ENCODE measurements around the gene DISP1.

The DISP1 gene, protein sequence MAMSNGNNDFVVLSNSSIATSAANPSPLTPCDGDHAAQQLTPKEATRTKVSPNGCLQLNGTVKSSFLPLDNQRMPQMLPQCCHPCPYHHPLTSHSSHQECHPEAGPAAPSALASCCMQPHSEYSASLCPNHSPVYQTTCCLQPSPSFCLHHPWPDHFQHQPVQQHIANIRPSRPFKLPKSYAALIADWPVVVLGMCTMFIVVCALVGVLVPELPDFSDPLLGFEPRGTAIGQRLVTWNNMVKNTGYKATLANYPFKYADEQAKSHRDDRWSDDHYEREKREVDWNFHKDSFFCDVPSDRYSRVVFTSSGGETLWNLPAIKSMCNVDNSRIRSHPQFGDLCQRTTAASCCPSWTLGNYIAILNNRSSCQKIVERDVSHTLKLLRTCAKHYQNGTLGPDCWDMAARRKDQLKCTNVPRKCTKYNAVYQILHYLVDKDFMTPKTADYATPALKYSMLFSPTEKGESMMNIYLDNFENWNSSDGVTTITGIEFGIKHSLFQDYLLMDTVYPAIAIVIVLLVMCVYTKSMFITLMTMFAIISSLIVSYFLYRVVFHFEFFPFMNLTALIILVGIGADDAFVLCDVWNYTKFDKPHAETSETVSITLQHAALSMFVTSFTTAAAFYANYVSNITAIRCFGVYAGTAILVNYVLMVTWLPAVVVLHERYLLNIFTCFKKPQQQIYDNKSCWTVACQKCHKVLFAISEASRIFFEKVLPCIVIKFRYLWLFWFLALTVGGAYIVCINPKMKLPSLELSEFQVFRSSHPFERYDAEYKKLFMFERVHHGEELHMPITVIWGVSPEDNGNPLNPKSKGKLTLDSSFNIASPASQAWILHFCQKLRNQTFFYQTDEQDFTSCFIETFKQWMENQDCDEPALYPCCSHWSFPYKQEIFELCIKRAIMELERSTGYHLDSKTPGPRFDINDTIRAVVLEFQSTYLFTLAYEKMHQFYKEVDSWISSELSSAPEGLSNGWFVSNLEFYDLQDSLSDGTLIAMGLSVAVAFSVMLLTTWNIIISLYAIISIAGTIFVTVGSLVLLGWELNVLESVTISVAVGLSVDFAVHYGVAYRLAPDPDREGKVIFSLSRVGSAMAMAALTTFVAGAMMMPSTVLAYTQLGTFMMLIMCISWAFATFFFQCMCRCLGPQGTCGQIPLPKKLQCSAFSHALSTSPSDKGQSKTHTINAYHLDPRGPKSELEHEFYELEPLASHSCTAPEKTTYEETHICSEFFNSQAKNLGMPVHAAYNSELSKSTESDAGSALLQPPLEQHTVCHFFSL (N-terminal part only)

DNA sequence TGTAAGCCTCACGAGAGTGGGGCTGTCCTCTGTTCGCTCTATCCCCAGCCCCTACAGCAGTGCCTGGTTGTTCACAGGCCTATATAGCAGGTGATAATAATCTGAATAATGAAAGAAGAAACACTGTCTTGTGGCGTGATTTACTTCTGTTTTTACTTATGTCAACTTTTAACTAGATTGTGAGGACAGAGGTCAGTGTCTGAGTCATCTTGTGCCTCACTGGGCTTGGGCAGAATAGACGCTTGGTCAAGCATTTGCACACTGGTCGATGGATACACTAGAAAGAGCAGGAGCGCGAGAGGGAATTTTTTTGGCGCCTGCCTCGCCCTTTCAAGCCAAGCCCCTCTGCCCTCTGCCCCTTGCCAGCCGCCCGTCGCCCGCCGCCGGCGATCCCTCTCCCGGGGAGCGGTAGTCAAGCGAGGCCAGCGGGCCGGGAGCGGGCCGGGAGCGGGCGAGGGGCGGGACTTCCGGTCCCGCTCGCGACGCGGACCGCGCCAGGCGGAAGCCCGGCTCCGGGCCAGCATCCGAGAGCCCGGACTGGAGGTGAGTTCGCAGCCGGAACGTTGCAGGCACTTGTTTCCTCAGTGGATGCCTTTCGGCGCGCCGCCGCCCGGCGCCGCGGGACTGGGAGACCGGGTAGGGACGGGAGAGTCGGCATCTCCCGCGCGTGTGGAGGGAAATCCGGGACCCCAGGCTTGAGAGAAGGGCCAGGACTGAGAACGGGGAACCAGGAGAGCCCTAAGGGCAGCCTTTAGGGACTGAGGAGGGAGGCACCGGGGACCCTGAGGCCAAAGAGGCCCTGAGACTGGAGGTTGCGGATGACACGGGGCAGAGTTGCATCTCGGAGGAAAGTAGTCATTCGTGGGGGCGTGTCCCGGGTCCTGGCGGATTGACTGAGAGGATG is at the start of gene DISP1:
DISP1 (plus strand) TSS at position 504 of the 904 bp plus-strand sequence. CDS start 127,785 bp downstream, outside the sequence.
- DNase-seq (ENCODE audit: low read depth in 2 of 2), result peak; percentile 60 to 76

DNA sequence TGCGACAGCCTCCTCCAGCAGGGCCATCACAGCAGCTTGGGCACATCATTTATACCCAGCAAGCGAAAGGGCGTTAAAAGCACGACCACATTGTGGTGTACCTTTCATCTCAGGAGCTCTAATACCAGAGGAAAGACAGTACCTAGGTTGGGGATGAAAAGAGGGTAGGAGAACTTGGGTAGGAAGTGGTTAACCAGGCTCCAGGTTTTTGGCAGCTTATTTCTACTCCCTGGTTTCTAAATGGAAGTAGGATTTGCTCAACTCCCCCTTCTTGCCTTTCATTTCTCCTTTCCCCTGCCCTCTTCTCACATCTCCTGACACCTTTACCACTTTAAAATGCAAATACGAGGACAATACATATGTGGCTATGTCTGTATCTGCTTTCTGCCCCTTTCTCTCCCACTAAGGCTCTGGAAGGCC is 47.7 kb upstream of the DISP1 start:
- no peak for DNase-seq (ENCODE audit: low read depth in 2 of 2)

DNA sequence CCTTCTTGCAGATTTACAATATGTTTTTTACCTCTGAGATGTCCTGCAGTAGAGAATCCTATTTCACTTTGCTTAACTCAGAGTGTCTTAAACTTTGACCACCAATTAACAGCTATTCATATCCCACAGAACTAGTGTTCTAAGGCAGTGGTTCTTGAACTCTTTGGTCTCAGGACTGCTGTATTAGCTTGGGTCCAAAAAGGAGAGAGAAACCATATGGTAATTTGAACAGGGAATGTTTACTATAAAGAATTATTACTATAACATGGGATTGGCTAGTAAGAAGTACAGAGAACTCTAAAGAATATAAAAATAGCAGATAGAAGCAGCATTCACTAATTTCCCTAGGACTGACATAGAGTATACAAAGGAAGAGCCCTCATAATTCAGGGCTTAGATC is 46.2 kb upstream of the DISP1 start:
- DNase-seq (ENCODE audit: low read depth in 2 of 2), result no peak

DNA sequence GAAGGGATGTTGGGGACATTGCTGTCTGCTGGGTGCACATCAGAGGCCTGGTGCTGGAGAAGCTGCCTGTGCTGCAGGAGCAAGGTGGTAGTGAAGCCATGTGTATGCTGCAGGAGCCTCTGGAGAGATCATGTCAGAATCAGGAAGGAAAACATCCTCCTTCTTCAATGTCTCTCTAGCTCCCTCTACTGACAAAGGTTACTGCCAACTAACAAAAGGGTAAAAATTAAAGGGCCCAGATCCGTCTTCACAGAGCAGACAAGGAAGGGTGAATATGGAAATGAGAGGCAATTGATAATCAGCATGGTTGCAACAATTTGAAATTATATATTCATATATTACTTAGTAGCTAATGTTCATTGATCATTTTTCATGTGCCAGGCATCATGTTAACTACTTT is 45.7 kb upstream of the DISP1 start:
- no peak for DNase-seq (ENCODE audit: low read depth in 2 of 2)

DNA sequence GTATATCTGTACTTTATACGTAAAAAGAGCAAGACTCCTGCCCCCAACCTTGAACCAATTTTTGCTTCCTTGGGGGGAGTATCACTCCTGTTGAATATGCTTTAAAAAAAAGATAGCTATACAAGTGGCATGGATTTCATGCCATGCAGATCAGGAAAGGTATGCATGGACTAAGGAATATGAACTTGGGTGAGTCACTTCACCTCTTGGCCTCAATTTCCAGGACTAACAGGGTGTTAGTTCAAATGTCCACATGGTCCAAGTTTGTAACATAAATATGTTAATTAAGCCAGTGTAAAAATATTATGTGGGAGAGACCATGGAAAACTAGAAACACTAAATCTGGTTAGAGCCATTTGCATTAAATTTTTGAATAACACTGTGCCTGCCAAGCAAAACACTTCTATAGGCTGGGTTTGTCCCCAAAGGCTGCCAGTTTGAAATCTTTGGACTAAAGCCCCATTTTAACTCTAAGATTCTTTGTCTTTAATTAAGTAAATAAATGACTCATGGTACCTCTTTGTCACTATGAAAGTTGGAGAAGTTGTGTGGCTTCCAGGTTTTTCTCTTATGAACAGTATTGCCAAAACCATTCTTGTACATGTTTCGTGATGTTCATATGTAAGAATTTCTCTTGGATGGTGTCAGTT is 44.7 kb upstream of the DISP1 start:
- no peak for DNase-seq (ENCODE audit: low read depth in 2 of 2)

DNA sequence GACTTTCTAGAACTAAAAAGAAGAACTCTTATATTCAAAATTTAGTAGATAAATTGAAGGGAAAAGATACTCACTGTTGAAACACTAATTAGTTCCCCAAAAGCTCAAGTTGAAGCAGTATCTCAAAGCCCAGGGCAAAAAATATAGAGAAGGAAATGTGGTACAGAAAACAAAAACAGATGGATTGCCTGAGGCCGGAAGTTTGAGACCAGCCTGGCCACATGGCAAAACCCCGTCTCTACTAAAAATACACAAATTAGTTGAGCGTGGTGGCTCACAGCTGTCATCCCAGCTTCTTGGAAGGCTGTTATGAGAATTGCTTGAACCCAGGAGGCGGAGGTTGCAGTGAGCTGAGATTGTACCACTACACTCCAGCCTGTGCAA is 41.9 kb upstream of the DISP1 start:
- no peak for DNase-seq (ENCODE audit: low read depth in 2 of 2)

DNA sequence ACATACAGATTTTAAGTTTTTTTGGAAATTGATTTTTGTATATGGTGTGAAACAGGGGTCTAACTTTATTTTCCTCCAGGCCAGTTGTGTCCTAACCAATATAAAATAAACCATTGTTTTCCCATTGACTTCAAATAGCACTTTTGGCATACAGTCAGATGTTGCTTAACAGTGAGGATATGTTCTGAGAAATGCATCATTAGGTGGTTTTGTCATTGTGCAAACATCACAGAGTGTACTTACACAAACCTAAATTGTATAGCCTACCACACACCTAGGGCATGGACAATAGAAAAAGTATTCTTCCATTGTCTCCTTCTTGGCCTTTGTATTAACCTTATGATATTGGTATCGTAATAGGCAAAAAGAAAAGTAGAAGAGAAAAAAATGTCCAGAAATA is 37.4 kb upstream of the DISP1 start:
- no peak for DNase-seq (ENCODE audit: low read depth in 2 of 2)

DNA sequence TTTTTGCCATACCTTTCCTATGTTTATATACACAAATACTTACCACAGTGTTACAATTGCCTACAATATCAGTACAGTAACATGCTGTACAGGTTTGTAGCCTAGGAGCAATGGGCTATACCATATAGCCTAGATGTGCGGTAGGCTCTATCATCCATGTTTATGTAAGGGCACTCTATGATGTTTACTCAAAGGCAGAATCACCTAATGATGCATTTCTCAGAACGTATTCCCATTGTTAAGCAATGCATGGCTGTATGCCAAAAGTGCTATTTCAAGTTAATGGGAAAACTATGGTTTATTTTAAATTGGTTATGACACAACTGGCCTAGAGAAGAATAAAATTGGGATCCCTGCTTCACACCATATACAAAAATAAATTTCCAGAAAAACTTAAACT is 36.9 kb upstream of the DISP1 start:
- no peak for DNase-seq (ENCODE audit: low read depth in 2 of 2)

DNA sequence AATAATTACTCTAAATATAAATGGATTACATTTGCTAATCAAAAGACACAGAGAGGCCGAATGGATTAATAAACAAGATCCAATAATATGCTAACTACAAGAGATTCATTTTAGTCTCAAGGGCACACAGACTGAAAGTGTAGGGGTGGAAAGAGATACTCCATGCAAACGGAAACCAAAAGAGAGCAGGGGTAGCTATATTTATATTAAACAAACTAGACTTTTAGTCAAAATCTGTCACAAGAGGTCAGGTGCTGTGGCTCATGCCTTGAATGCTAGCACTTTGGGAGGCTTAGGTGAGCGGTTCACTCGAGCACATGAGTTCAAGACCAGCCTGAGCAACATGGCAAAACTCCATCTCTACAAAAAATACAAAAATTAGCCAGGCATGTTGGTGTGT is 33.6 kb upstream of the DISP1 start:
- no peak for DNase-seq (ENCODE audit: low read depth in 2 of 2)

DNA sequence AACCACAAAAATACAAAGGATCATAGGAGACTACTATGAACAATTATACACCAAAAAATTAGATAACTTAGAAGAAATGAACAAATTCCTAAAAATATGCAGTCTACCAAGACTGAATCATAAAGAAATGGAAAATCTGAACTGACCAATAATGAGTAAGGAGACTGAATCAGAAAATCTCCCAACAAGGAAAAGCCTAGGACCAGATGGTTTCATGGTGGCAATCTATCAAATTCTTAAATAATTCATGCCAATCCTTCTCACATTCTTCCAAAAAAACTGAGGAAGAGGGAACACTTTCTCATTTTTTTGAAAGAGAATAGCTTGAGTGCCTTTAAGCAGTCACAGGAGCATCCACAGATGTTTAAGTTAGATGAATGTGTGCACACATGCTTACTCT is 31.8 kb upstream of the DISP1 start:
- DNase-seq (ENCODE audit: low read depth in 2 of 2), result no peak

DNA sequence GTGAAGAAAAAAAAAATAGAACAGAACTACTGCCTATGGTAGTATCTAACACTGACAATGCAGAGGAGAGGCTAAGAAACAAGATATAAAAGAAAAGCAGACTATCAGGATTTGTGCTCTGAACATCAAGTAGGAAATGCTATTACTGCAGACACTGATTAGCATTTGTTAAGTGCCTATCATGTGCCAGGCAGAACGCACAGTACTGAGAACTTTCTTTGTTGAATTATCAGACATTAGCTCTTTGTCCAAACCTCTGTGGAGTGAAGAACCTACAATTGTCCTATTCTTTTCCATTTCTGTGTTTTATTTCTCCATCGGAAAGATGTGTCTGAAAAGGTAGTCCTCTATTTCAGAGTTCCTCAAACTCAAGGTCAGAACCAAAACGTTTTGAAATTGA is 30.5 kb upstream of the DISP1 start:
- no peak for DNase-seq (ENCODE audit: low read depth in 2 of 2)

DNA sequence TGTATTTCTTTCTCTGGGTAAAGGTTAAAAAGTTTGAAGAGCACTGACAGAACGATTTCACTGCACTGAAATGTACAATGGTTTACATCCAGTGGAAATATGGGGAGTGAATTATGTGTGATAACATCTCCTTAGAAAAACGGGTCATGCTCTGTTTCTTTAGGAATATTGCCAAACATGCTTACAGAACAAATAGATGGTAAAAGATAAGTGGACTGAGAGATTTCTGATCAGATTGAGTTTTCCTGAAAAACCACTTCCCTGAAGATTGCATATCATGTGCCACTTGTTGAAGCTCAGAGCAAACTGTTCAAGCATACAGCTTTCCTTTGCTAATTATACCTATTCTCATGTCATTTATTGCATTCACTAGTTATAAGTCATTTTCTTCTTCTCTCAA is 29.9 kb upstream of the DISP1 start:
- DNase-seq (ENCODE audit: low read depth in 2 of 2), result no peak

DNA sequence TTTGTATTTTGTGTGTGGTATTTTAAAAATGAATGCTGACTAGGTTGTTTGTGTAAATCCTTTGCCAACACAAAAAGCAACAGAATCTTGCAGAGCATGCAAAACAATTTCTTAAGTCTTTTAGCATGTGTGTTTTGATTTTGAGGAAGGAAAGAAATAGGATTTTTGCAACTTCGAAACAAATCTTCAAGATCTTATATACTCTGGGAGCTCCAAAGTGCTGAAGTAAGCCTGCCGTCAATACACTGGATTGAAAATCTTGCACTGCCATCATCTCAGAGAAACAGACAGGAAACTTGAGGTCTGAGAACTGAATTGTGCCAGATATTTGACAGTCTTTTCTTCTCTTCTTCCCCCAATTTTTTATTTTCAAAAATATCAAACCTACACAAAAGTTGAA is 29.3 kb upstream of the DISP1 start:
- DNase-seq (ENCODE audit: low read depth in 2 of 2), result no peak

DNA sequence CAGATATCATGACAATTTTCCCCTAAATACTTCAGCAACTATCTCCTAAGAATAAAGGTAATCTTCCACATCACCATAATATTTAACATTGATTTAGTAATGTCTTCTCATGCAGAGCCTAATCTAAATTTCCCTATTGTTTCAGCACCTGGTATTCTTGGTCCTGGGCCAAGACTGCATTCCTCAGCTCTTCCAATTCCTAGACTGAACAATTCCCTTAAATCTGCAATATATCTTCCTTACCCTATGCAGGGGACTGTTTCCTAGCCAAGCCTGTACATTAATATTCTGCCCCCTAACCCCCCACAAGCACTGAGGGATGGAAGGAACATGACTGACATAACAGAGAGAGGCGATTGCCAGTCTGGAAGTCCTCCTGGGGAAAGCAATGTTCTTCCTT is 28.7 kb upstream of the DISP1 start:
- no peak for DNase-seq (ENCODE audit: low read depth in 2 of 2)

DNA sequence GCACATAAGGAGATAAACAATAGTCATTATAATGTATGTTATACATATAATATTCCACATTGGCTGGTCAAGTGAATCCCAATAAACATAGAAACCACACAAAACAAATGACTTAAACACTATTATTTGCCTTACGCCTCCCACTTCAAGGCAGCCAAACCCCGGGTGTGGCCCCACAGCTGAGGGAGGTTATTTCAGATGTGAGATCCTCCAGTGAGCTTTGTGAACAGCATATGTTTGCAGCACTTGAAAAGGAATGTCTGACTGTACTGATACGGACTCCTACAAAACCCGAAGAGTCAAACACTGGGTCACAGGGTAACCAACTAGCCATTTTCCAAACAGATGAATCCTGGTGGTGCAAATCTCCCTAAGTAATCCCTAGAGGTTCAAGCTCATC is 27.1 kb upstream of the DISP1 start:
- DNase-seq (ENCODE audit: low read depth in 2 of 2), result no peak

DNA sequence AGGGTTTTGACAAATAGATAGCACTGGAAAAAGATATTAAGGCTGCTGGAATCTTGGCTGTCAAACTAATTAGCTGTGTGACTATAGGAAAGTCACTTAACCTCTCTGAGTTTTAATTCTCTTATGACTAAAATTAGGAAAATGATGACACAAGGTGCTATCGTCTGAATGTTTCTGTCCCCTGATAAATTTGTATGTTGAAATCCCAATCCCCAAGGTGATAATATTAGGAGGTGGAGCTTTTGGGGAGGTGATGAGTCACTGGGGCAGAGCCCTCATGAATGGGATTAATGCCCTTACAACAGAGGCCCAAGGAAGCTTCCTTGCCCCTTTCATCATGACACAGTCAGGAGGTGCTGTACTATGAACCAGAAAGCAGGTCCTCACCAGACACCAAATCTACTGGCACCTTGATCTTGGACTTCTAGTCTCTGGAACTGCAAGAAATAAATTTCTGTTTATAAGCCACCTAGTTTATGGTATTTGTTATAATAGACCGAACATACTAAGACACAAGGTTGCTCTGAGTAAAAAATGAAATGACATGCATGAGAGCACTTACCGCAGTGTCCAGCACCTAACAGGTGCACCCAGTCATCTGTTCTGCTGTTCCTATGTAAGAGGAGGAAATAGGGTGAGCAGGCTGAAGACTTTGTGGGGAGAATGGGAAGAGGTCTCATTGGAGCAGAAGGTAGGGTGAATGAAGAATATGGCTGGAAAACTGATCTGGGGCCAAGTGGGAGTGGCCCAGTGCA is 26.3 kb upstream of the DISP1 start:
- no peak for DNase-seq (ENCODE audit: low read depth in 2 of 2)

DNA sequence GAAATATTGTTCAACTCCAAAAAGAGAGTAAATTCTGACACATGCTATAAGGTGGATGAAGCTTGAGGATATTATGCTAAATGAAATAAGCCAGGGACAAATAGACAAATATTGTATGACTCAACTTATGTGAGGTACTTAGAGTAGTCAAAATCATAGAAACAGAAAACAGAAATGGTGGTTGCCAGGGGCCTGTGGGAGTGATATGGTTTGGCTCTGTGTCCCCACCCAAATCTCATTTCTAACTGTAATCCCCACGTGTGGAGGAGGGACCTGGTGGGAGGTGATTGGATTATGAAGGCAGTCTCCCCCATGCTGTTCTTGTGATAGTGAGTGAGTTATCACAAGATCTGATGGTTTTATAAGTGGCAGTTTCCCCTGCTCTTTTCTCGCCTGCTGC is 24.7 kb upstream of the DISP1 start:
- no peak for DNase-seq (ENCODE audit: low read depth in 2 of 2)

DNA sequence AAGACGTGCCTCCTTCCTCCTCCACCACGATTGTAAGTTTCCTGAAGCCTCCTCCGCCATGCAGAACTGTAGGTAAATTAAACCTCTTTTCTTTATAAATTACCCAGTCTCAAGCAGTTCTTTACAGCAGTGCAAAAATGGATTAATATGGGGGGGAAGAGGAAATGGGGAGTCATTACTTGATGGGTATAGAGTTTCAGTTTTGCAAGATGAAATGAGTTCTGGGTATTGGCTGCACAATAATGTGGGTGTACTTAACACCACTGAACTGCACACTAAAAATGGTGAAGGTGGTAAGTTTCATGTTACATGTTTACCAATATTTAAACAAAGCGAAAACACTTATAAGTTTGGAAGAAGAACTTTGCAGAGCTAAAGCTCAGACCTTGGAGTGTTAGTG is 24.3 kb upstream of the DISP1 start:
- DNase-seq (ENCODE audit: low read depth in 2 of 2), result no peak

DNA sequence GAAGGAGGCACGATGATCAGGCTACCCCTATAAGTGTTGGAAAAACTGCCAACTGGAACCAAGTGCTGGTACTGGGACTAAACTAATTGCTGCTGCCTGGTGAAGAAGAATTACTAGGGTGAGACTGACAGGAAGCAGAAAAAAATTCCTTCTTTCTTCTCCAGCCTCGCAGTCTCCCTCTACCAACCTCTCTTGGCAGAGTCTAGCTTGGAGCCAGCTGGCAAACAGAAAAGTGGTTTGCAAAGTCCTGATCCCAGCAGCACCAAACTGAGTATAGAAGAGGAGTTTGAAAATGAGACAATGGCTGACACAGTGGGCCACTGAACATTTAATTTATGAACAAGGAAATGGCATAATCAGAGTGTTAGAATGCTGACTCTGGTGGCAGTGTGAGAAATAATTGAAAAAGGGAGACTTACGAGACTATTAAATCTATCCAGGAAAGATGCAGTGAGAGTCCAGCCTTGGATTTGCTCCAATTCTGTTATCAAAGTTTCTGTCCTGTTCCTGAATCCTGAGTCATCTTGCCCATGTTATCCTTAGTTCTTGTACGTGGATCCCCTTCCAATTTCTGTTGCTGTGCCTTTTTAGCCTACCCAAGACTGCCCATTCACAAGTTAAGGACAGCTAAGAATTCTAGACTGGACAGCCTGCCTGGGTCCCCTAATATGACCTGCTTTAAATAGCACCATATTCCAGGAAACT is 23.7 kb upstream of the DISP1 start:
- no peak for DNase-seq (ENCODE audit: low read depth in 2 of 2)

Measured in stimulated activated CD8-positive, alpha-beta memory T cell treated with anti-CD3 and anti-CD28 coated beads, Interleukin-15, amount 100 ng/mL, for 48 hours (primary cell).